HepG2 (cell line): ENCODE data around the gene FGFR3. TPM values are rescaled to one million over a fixed set of nuclear protein-coding genes. Genes with fewer than 3 reads are reported as not detected.
A peak's percentile ranks its signal among the peaks of the same experiment; 100 is the strongest.

Source experiments
- HNRNPL ChIP-seq: fragments of 200-400 bp; formaldehyde crosslinking; IDR thresholded peaks from 2 replicates; pipeline ENCODE4 v1.6.1; 2017; ENCODE audit warnings: mild to moderate bottlenecking, low read depth, low read length
- HOXD1 ChIP-seq: sonication (generic); formaldehyde crosslinking; IDR thresholded peaks from 2 replicates; pipeline ENCODE4 v1.5.0; 2020; ENCODE audit warnings: missing genetic modification reagents
- KMT2A ChIP-seq: sonication (generic); formaldehyde crosslinking; IDR thresholded peaks from 2 replicates; pipeline ENCODE4 v1.4.0; 2020; ENCODE audit warnings: missing genetic modification reagents
- MXD4 ChIP-seq: IDR thresholded peaks from 2 replicates; pipeline ENCODE4 v1.6.1; 2016; ENCODE audit warnings: mild to moderate bottlenecking, missing biosample characterization, missing genetic modification reagents
- NFKBIZ ChIP-seq: IDR thresholded peaks from 2 replicates; pipeline ENCODE4 v1.6.1; 2018; ENCODE audit warnings: missing genetic modification reagents, missing compliant biosample characterization
- PHB2 ChIP-seq: fragments of 450-650 bp; IDR thresholded peaks from 2 replicates; pipeline ENCODE4 v1.6.1; 2018; ENCODE audit not compliant: partially characterized antibody
- PHF5A ChIP-seq: IDR thresholded peaks from one replicate; pipeline ENCODE4 v1.6.1; 2018; ENCODE audit warnings: low read depth, missing genetic modification reagents; ENCODE audit not compliant: unreplicated experiment
- RARA ChIP-seq: IDR thresholded peaks from 2 replicates; pipeline ENCODE4 v1.6.1; 2016; ENCODE audit warnings: missing genetic modification reagents, missing compliant biosample characterization
- SALL2 ChIP-seq: sonication (generic); formaldehyde crosslinking; IDR thresholded peaks from 2 replicates; pipeline ENCODE4 v1.8.1; 2023; ENCODE audit warnings: mild to moderate bottlenecking, missing genetic modification reagents, inconsistent platforms
- STAT6 ChIP-seq: sonication (generic); formaldehyde crosslinking; IDR thresholded peaks from 2 replicates; pipeline ENCODE4 v1.4.0; 2020; ENCODE audit warnings: missing genetic modification reagents, mild to moderate bottlenecking, borderline replicate concordance
- TBX2 ChIP-seq: sonication (generic); formaldehyde crosslinking; IDR thresholded peaks from 2 replicates; pipeline ENCODE4 v1.5.0; 2020; ENCODE audit warnings: missing genetic modification reagents, mild to moderate bottlenecking, borderline replicate concordance
- ZGPAT ChIP-seq: IDR thresholded peaks from 2 replicates; pipeline ENCODE4 v1.6.1; 2016; ENCODE audit warnings: mild to moderate bottlenecking
- ZMYM3 ChIP-seq: sonication (generic); formaldehyde crosslinking; IDR thresholded peaks from 2 replicates; pipeline ENCODE4 v1.5.1; 2020; ENCODE audit warnings: mild to moderate bottlenecking, missing genetic modification reagents
- ZNF530 ChIP-seq: sonication (generic); formaldehyde crosslinking; IDR thresholded peaks from 2 replicates; pipeline ENCODE4 v1.5.0; 2020; ENCODE audit warnings: low read depth, mild to moderate bottlenecking, missing genetic modification reagents
- ZNF546 ChIP-seq: sonication (generic); formaldehyde crosslinking; conservative IDR thresholded peaks from 2 replicates; pipeline ENCODE4 v1.8.1; 2023; ENCODE audit warnings: mild to moderate bottlenecking, missing genetic modification reagents
- ZNF616 ChIP-seq: sonication (generic); formaldehyde crosslinking; IDR thresholded peaks from 2 replicates; pipeline ENCODE4 v1.5.0; 2020; ENCODE audit warnings: low read depth, mild to moderate bottlenecking, missing genetic modification reagents
- ZNF691 ChIP-seq: sonication (generic); formaldehyde crosslinking; IDR thresholded peaks from 2 replicates; pipeline ENCODE4 v1.4.0; 2020; ENCODE audit warnings: missing genetic modification reagents, low read depth, mild to moderate bottlenecking, borderline replicate concordance
- ZNF7 ChIP-seq: IDR thresholded peaks from 2 replicates; pipeline ENCODE4 v1.6.1; 2016; ENCODE audit warnings: missing biosample characterization, missing genetic modification reagents
- polyA plus RNA-seq, 8 experiments: library from polyadenylated mRNA; depleted of rRNA in 3 of 8; stranded (reverse) in 7 of 8; unstranded in 1 of 8; fragments of >200 nt; fragmentation: Illumina TruSeq in 4 of 8; extraction: Trizol in 4 of 8; gene quantifications; 2 replicates each; pipeline versions ENCODE4 v1.2.1 to v1.2.3, GENCODE V29; 2011 to 2016; ENCODE audit warnings: low read depth in 4 of 8, missing spikeins in 1 of 8, mixed read lengths in 1 of 8; ENCODE audit not compliant: insufficient read depth in 1 of 8
- total RNA-seq, 5 experiments: library from RNA; depleted of rRNA; stranded (reverse); fragments of >200 nt; fragmentation: Illumina TruSeq; extraction: Trizol; gene quantifications; 2 replicates each; pipeline ENCODE4 v1.2.3, GENCODE V29; 2016; ENCODE audit warnings: low read depth in 1 of 5
- TF ChIP-seq, protein P1 (sequence below): sonication (generic); formaldehyde crosslinking; IDR thresholded peaks from 2 replicates; pipeline ENCODE4 v1.9.0; 2022; ENCODE audit warnings: low read depth, missing genetic modification reagents
- TF ChIP-seq, protein P2 (sequence below): sonication (generic); formaldehyde crosslinking; IDR thresholded peaks from 2 replicates; pipeline ENCODE4 v1.5.1; 2020; ENCODE audit warnings: missing genetic modification reagents, mild to moderate bottlenecking, borderline replicate concordance

The FGFR3 gene
- total and polyA plus RNA-seq, 2 of the 13 experiments (the other 11 are each of a cell fraction or from before 2014, with no cell fraction given) = 103 to 109 TPM

DNA sequence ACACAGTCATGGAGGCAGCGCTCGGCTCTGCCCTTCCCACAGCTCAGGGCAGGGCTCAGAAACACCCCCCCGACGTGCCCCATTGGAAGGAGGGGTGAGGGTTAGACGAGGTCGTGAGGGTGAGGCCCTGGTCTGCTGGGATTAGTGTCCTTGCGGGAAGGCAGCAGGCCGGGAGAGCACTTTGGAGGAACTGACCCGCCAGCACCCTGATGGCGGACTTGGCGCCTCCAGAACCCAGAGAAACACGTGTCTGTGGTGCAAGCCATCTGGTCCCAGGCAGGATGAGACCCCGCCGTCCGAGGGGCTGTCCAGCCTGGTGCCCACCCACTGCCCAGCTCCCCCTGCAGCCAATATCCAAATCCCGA, 45.5 kb upstream of the FGFR3 start (continued):
- TF ChIP-seq, protein P1, sequence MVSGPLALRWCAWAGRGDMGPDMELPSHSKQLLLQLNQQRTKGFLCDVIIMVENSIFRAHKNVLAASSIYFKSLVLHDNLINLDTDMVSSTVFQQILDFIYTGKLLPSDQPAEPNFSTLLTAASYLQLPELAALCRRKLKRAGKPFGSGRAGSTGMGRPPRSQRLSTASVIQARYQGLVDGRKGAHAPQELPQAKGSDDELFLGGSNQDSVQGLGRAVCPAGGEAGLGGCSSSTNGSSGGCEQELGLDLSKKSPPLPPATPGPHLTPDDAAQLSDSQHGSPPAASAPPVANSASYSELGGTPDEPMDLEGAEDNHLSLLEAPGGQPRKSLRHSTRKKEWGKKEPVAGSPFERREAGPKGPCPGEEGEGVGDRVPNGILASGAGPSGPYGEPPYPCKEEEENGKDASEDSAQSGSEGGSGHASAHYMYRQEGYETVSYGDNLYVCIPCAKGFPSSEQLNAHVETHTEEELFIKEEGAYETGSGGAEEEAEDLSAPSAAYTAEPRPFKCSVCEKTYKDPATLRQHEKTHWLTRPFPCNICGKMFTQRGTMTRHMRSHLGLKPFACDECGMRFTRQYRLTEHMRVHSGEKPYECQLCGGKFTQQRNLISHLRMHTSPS (CRISPR knock-in tag) = peak; percentile 25; the same call in 1 of the 2 replicates
- TF ChIP-seq NFKBIZ = no peak
- peak; percentile 16; the same call in 1 of the 2 replicates for TF ChIP-seq STAT6
- no peak for TF ChIP-seq PHB2
- TF ChIP-seq ZNF691 = no peak
- no peak for TF ChIP-seq HOXD1 (CRISPR knock-in tag)
- no peak for TF ChIP-seq ZNF7 (CRISPR knock-in tag)
- 0 out of 2 replicates have a peak, but pooled peaks have one; percentile 2 for TF ChIP-seq ZGPAT (CRISPR knock-in tag)
- TF ChIP-seq TBX2 (CRISPR knock-in tag) = peak; percentile 24; the same call in 1 of the 2 replicates
- 0 out of 2 replicates have a peak, but pooled peaks have one; percentile 27 for TF ChIP-seq ZNF616 (CRISPR knock-in tag)
- no peak for TF ChIP-seq PHF5A (CRISPR knock-in tag)
- TF ChIP-seq ZNF546 = 0 out of 2 replicates have a peak, but pooled peaks have one; percentile 27
- TF ChIP-seq MXD4 (CRISPR knock-in tag) = 0 out of 2 replicates have a peak, but pooled peaks have one; percentile 23
- 0 out of 2 replicates have a peak, but pooled peaks have one; percentile 4 for TF ChIP-seq KMT2A
- TF ChIP-seq ZMYM3 (CRISPR knock-in tag) = 0 out of 2 replicates have a peak, but pooled peaks have one; percentile 13
- TF ChIP-seq SALL2 (CRISPR knock-in tag) = no peak
- no peak for TF ChIP-seq ZNF530 (CRISPR knock-in tag)
- TF ChIP-seq, protein P2, sequence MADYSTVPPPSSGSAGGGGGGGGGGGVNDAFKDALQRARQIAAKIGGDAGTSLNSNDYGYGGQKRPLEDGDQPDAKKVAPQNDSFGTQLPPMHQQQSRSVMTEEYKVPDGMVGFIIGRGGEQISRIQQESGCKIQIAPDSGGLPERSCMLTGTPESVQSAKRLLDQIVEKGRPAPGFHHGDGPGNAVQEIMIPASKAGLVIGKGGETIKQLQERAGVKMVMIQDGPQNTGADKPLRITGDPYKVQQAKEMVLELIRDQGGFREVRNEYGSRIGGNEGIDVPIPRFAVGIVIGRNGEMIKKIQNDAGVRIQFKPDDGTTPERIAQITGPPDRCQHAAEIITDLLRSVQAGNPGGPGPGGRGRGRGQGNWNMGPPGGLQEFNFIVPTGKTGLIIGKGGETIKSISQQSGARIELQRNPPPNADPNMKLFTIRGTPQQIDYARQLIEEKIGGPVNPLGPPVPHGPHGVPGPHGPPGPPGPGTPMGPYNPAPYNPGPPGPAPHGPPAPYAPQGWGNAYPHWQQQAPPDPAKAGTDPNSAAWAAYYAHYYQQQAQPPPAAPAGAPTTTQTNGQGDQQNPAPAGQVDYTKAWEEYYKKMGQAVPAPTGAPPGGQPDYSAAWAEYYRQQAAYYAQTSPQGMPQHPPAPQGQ (CRISPR knock-in tag) = no peak
- peak; percentile 57 for TF ChIP-seq RARA (CRISPR knock-in tag)
- peak; percentile 93 for TF ChIP-seq HNRNPL
